GM12864 (cell line): ENCODE measurements around the gene CUL1.

Experiments used
- DNase-seq: peaks from one replicate; pipeline ENCODE4 v3.0.0-alpha.2; 2011; ENCODE audit warnings: low read depth
- H3K4me3 ChIP-seq: 2 replicates; pipeline ENCODE4 v1.5.1; 2011; ENCODE audit warnings: mild to moderate bottlenecking, low read depth, low read length, control low read depth
- CTCF ChIP-seq: IDR thresholded peaks from 2 replicates; pipeline ENCODE4 v1.5.1; 2011; ENCODE audit warnings: low read depth, mild to moderate bottlenecking, moderate library complexity, low read length, control low read depth, inconsistent platforms; ENCODE audit errors: missing control alignments

Gene CUL1

GRCh38 chr7:148735967-148736366, 37.3 kb downstream of the CUL1 start:
- TF ChIP-seq CTCF, result no peak
- H3K4me3 ChIP-seq, result no peak overlapping the region
- DNase-seq, result no peak

- no peak overlapping the region for H3K4me3 ChIP-seq
- no peak for DNase-seq
- no peak for TF ChIP-seq CTCF
These were observed 40.2 kb downstream of the CUL1 start for GRCh38 chr7:148738737-148739535.

GRCh38 chr7:148746135-148746534, 47.4 kb downstream of the CUL1 start:
- DNase-seq, result no peak
- no peak for TF ChIP-seq CTCF
- no peak overlapping the region for H3K4me3 ChIP-seq

GRCh38 chr7:148747274-148747673, 48.6 kb downstream of the CUL1 start:
- H3K4me3 ChIP-seq, result no peak overlapping the region
- peak; percentile 14 for TF ChIP-seq CTCF
- DNase-seq, result peak; percentile 7

GRCh38 chr7:148750442-148751355, 52.0 kb downstream of the CUL1 start:
- H3K4me3 ChIP-seq, result no peak overlapping the region
- no peak for DNase-seq
- no peak for TF ChIP-seq CTCF

GRCh38 chr7:148753224-148753623, 54.5 kb downstream of the CUL1 start:
- no peak for TF ChIP-seq CTCF
- no peak overlapping the region for H3K4me3 ChIP-seq
- no peak for DNase-seq
